Neural cell (in vitro differentiated cells): ENCODE measurements around the gene MAP1LC3B. TPM values are rescaled to one million over a fixed set of nuclear protein-coding genes. Genes with fewer than 3 reads are reported as not detected.

ENCODE experiments used
- H2AFZ ChIP-seq: fragments of 200-600, 300-800 bp; sonication (generic), shearing (Covaris generic); 2 replicates; pipeline ENCODE4 v1.6.0; 2014; ENCODE audit warnings: low read depth, mild to moderate bottlenecking, antibody characterized with exemption, low read length, moderate library complexity
- H3F3A ChIP-seq: fragments of 200-600 bp; shearing (Covaris generic); 2 replicates; pipeline ENCODE4 v1.6.1; 2016; ENCODE audit warnings: mild to moderate bottlenecking, moderate library complexity, mixed read lengths, antibody characterized with exemption, low read length; ENCODE audit not compliant: insufficient read depth, poor library complexity, severe bottlenecking
- H3K27ac ChIP-seq: fragments of 200-600, 300-800 bp; sonication (generic), shearing (Covaris generic); 2 replicates; pipeline ENCODE4 v1.5.1; 2014; ENCODE audit warnings: mild to moderate bottlenecking, low read length, moderate library complexity
- H3K27me3 ChIP-seq: fragments of 300-800, 200-600 bp; sonication (generic), shearing (Covaris generic); 2 replicates; pipeline ENCODE4 v1.6.0; 2014; ENCODE audit warnings: mild to moderate bottlenecking, low read depth, low read length, moderate library complexity; ENCODE audit not compliant: insufficient read depth
- H3K36me3 ChIP-seq: fragments of 300-800, 200-600 bp; sonication (generic), shearing (Covaris generic); 2 replicates; pipeline ENCODE4 v1.5.1; 2014; ENCODE audit warnings: mild to moderate bottlenecking, antibody characterized with exemption, low read length, moderate library complexity; ENCODE audit not compliant: insufficient read depth
- H3K4me2 ChIP-seq: fragments of 300-800, 200-600 bp; sonication (generic), shearing (Covaris generic); 2 replicates; pipeline ENCODE4 v1.6.0; 2014; ENCODE audit warnings: mild to moderate bottlenecking, low read length
- H3K4me3 ChIP-seq: fragments of 300-800, 200-600 bp; sonication (generic), shearing (Covaris generic); 2 replicates; pipeline ENCODE4 v1.5.1; 2014; ENCODE audit warnings: mild to moderate bottlenecking, low read length, moderate library complexity
- H3K79me2 ChIP-seq: fragments of 200-600 bp; shearing (Covaris generic); replicated peaks from 2 replicates; pipeline ENCODE4 v1.6.0; 2014; ENCODE audit warnings: mild to moderate bottlenecking, low read length, moderate library complexity; ENCODE audit not compliant: insufficient read depth
- H3K9ac ChIP-seq: fragments of 300-800, 200-600 bp; sonication (generic), shearing (Covaris generic); 2 replicates; pipeline ENCODE4 v1.6.1; 2016; ENCODE audit warnings: mild to moderate bottlenecking, low read length, mixed read lengths
- H3K9me2 ChIP-seq: fragments of 200-600 bp; shearing (Covaris generic); 2 replicates; pipeline ENCODE4 v1.6.1; 2016; ENCODE audit warnings: mild to moderate bottlenecking, low read length, mixed read lengths; ENCODE audit not compliant: insufficient read depth
- H3K9me3 ChIP-seq: fragments of 200-600, 300-800 bp; sonication (generic), shearing (Covaris generic); 2 replicates; pipeline ENCODE4 v1.6.1; 2016; ENCODE audit warnings: mild to moderate bottlenecking, mixed run types, low read length, moderate library complexity, mixed read lengths
- H4K20me1 ChIP-seq: fragments of 200-600 bp; shearing (Covaris generic); 2 replicates; pipeline ENCODE4 v1.6.1; 2016; ENCODE audit warnings: mild to moderate bottlenecking, mixed run types; ENCODE audit not compliant: insufficient read depth
- CTCF ChIP-seq: fragments of 450-650 bp; IDR thresholded peaks from 2 replicates; pipeline ENCODE4 v1.5.1; 2014; ENCODE audit warnings: antibody characterized with exemption, mild to moderate bottlenecking, moderate library complexity; ENCODE audit not compliant: poor library complexity, severe bottlenecking
- EP300 ChIP-seq: fragments of 450-650 bp; conservative IDR thresholded peaks from 2 replicates; pipeline ENCODE4 v1.6.1; 2014; ENCODE audit warnings: antibody characterized with exemption, mild to moderate bottlenecking, moderate library complexity; ENCODE audit not compliant: poor library complexity, severe bottlenecking
- EZH2 ChIP-seq: fragments of 200-600, 300-800 bp; shearing (Covaris generic), sonication (generic); IDR thresholded peaks from 2 replicates; pipeline ENCODE4 v1.6.1; 2014; ENCODE audit warnings: antibody characterized with exemption, low read length, borderline replicate concordance, mild to moderate bottlenecking; ENCODE audit not compliant: insufficient read depth, poor library complexity, severe bottlenecking
- MXI1 ChIP-seq: fragments of 450-650 bp; conservative IDR thresholded peaks from 2 replicates; pipeline ENCODE4 v1.6.1; 2014; ENCODE audit warnings: antibody characterized with exemption, mild to moderate bottlenecking; ENCODE audit not compliant: poor library complexity, severe bottlenecking
- POLR2AphosphoS5 ChIP-seq: IDR thresholded peaks from 2 replicates; pipeline ENCODE4 v1.6.1; 2012
- RAD21 ChIP-seq: fragments of 450-650 bp; conservative IDR thresholded peaks from 2 replicates; pipeline ENCODE4 v1.6.1; 2014; ENCODE audit warnings: antibody characterized with exemption, mild to moderate bottlenecking, moderate library complexity
- REST ChIP-seq: IDR thresholded peaks from 2 replicates; pipeline ENCODE4 v1.6.1; 2012; ENCODE audit warnings: borderline replicate concordance
- SMC3 ChIP-seq: fragments of 450-650 bp; conservative IDR thresholded peaks from 2 replicates; pipeline ENCODE4 v1.6.1; 2014; ENCODE audit warnings: antibody characterized with exemption, mild to moderate bottlenecking, moderate library complexity; ENCODE audit not compliant: poor library complexity
- TAF1 ChIP-seq: IDR thresholded peaks from 2 replicates; pipeline ENCODE4 v1.6.1; 2012; ENCODE audit warnings: low read depth
- polyA plus RNA-seq: library from polyadenylated mRNA; depleted of rRNA; stranded (reverse); fragments of >200 nt; gene quantifications from 2 replicates; pipeline ENCODE4 v1.2.3, GENCODE V29; 2014

Gene MAP1LC3B
- polyA plus RNA-seq, 1 donor from 2014 or later: 73.1 TPM

- Histone ChIP-seq H4K20me1 (no peaks in the 10 kb centered on the region), H3K4me2 (no peak overlapping the region), H3K9me2 (no peaks in the 10 kb centered on the region), H2AFZ (no peak overlapping the region), H3K79me2 (peaks cover 6% of the 10 kb centered on the region), H3K27me3 (no peaks in the 10 kb centered on the region), H3K27ac (no peak overlapping the region), H3K36me3 (no peaks in the 10 kb centered on the region), H3K9me3 (no peaks in the 10 kb centered on the region), H3K4me3 (no peak overlapping the region), H3K9ac (no peak overlapping the region), H3F3A (no peaks in the 10 kb centered on the region)
- TF ChIP-seq RAD21: no peak
Measured at GRCh38 chr16:87435372-87436224, 43.5 kb downstream of the MAP1LC3B start.

GRCh38 chr16:87436225-87437172 lies 44.4 kb downstream of the MAP1LC3B start:
- Histone ChIP-seq H3K9me2 (no peaks in the 10 kb centered on the region), H3K27ac (no peak overlapping the region), H3K27me3 (no peaks in the 10 kb centered on the region), H3K9me3 (no peaks in the 10 kb centered on the region), H4K20me1 (no peaks in the 10 kb centered on the region), H3F3A (no peaks in the 10 kb centered on the region), H2AFZ (no peak overlapping the region), H3K9ac (no peak overlapping the region), H3K79me2 (peaks cover 10% of the 10 kb centered on the region), H3K36me3 (no peaks in the 10 kb centered on the region), H3K4me2 (no peak overlapping the region), H3K4me3 (no peak overlapping the region)
- TF ChIP-seq CTCF (no peak), RAD21 (no peak), REST (no peak), EZH2 (no peak), MXI1 (no peak), SMC3 (no peak), EP300 (no peak), TAF1 (no peak), POLR2AphosphoS5 (no peak)
